GM18526 (cell line): ENCODE measurements around the gene MARS1.

Experiments
- POLR2A ChIP-seq: IDR thresholded peaks from 3 replicates; pipeline ENCODE4 v1.6.1; 2011; ENCODE audit not compliant: insufficient read length; ENCODE audit errors: extremely low read depth

MARS1 gene

DNA sequence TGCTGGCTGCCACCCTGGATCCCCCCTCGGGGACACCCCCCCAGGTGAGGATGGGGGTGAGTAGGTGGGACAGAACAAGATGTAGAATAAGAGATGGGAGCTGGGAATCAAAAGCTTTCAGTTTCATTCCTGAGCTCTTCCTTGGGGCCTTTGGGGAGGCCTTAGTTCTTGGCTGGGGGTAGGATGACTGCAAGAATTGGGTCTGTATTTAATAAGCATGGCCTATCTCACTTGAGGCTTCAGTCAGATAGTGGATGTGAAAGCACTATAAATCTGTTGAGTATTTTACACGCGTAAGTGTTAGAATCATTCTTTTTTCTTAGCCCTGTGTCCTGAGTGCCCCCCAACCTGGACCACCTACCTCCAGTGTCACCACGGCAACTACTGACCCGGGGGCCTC lies 39.3 kb downstream of the MARS1 start:
- no peak for TF ChIP-seq POLR2A

DNA sequence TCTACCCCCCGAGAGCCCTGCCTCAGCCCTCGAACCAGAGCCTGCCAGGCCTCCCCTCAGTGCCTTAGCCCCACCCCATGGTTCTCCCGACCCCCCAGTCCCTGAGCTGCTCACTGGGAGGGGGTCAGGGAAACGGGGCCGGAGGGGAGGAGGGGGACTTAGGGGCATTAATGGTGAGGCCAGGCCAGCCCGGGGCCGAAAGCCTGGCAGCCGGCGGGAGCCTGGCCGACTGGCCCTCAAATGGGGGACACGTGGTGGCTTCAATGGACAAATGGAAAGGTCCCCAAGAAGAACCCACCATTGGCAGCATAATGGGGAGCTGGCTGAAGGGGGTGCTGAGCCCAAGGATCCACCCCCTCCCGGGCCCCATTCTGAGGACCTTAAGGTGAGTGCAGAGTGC lies 40.3 kb downstream of the MARS1 start:
- TF ChIP-seq POLR2A: no peak

DNA sequence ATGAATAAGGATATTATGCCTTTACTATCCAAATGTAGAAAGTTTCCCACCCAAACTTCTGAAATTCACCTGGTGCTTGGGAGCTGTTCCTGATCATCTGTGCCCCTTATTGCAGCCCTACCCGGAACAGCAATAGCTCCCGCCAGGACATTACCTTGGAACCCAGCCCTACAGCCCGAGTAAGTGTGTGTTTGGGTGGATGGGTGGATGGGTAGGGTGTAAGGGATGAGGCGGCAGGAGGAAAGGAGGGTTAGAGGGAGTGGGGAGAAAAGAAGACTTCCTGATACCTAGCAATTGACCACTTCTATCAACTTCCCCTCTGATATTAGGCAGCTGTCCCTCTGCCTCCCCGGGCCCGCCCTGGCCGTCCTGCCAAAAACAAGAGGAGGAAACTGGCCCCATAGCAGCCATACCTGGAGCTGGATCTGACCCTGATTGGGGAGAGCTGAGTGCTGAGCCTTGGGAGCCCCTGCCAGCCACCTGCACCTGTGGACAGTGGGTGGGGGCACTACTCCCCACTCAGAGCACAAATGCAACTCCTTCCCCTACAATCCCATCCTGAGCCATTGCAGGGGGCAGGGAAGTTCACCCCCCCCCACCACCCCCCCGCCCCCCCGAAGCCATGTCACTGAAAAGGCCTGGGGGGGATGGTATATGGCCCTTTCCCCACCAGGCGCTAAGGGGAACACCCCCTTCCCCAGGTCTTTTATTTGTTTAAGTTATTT lies 41.1 kb downstream of the MARS1 start:
- no peak for TF ChIP-seq POLR2A

DNA sequence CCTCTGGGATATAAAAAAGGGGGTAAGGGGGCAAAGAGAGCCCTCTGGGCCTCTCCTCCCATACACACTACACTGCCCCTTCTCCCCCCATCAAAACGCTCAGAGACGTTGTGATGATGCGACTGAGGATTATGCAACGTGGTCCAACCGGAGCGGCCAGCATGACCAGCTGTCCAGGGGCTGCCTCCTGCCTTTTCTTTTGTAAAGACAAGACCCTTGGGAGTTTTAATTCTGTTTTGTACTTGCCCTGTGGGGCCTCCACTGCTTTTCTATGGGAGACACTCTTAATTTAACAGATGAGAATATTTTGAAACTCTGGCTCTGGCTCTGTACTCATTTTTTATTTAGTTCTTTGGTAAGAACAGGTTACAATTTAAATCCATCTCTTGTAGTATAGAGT lies 42.0 kb downstream of the MARS1 start:
- TF ChIP-seq POLR2A: no peak

DNA sequence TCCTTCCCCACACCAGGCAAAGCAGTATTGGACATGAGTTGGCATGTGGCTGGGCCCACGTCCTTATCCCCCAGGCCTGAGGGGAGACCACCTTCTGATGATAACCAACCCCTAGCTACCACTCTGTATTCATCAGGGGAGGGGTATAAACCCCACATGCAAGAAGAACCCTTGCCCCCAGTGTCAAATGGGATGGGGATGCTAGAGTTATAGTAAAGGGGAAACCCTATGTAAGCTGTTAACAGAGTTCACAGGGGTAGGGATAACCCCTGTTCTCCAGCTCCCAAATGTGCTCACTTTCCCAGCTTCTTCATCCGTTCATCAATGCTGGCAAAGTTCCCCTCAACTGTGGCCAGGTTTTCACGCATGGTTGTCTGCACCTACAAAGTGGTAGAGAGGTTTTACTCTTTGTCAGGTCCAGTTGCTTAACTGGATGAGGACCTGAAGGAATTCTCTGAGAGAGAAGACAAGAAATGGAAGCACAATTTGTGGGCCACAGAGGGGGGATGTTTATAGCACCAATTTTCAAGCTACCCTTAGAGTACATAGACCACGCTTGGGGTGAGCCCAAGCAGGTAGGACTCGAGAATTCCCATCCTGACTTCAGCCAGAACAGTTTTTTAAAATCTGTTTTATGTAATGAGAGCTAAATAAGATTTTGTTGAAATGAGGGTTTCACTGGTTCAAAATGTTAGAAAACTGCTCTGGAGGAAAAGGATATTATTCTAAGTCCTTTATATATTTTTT lies 42.7 kb downstream of the MARS1 start:
- no peak for TF ChIP-seq POLR2A

DNA sequence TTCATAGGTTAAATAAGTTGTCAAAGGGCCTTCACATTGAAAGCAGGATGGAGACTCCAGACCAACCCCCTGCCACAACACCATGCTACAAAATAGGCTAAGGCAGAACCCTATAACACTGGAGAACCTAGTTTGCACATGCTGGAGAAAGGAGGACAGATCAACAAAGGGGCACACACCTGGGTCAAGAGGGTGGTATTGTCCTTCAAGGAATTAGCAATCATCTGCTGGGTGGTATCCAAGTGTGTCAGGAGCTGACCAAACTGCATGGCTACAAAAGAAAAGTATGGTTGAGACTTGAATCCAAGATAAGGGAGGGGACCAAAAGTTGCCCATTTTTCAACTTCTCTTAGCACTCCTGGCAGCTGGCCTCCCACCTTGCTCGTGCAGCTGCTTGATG lies 44.0 kb downstream of the MARS1 start:
- TF ChIP-seq POLR2A: no peak

DNA sequence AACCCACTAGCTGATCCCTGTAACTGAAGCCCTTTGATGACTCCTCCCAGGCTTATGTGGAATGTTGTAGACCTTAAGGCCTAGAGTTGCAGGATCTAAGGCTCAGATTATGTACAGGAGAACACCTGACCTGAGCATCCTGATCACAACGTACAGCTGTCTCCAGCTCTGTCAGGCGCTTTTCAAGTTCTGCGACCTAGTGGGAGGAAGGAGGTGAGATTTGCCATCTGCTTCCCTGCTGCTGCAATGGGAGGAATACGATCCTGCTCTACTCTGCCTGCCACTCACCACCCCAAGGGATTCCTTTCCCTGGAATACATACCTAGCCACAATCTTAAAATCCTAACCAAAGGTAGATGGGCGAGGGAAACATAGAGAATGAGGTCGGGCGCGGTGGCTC lies 45.2 kb downstream of the MARS1 start:
- TF ChIP-seq POLR2A: no peak

DNA sequence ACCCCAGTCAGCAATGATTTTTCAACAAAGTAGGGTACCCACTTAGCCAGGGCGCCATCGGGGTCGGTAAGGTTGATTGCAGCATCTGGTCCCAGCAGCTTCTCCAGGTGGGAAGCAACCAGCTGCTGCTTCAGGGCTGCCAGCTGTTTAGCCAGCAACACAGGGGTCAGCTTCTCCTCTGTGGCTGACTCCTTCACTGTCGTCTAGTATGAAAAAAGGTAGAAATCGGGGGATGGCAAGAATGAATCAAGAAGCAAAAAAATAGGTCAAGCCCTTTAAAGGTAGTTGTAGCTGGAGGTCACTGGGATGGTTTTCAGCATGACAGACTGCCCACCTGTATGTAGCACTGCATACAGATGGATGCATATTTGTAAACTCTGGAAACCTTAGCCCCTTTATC lies 46.4 kb downstream of the MARS1 start:
- TF ChIP-seq POLR2A: no peak

DNA sequence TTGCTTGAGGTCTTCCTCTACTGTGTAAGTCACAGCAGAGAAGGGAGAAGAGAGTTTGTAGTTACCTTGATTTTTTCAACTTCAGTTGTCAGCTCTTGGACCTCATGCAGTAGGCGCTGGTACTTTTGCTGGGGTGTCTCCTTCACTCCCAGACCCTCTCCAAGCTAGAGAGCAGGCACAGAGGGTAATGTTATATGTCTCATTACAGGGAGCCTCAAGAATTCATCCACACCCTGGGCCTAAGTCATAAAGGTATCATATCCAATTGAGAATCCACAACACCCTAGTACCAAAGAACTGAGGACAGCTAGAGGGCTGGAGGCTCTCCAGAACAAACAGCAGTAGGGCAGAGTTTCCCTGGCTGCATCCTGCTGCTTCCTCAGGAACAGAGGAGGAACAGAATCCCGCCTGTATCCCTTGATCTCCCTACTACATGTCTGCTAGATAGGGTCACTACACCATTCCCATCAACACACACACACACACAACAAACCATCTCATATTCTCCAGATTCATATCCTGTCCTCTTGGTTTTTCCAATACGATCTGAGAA lies 47.2 kb downstream of the MARS1 start:
- TF ChIP-seq POLR2A: no peak

DNA sequence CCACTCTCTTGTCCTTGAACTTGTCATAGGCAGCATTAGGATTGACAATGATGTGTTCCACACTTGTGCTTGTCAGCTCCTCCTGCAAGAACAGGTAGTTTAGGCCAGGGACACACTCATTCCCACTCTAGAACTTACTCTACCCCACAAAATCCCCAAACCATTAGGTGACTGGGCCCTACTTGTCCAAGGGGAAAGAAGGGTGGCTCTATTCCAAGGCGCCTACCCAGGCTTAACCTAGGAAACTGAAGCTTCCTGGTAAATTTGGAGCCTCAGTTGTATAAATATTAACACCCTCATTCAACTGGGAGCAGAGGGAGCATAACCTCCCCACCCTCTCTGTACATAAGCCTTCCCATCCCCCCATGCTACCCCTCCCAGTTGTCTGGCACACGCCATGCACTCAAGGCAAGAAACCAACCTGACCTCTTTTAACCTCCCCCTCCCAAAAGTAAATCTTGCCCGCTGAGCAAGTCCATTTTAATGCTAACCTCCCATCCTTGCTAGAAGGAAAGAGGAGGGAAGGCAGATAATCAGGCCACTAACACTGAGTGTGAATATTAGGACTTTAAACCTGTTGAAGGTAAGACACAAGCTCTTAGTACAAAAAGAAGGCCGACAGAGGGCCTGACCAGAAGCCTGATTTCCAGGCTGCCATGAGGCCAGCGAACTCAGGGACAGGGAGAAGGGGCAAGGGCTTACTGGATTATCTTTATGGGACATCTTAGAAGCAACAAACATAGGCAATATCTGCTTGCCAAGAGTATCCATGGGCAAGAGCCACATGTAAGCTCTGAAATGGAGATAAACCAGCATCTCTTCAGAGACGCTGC lies 48.1 kb downstream of the MARS1 start:
- TF ChIP-seq POLR2A: no peak

DNA sequence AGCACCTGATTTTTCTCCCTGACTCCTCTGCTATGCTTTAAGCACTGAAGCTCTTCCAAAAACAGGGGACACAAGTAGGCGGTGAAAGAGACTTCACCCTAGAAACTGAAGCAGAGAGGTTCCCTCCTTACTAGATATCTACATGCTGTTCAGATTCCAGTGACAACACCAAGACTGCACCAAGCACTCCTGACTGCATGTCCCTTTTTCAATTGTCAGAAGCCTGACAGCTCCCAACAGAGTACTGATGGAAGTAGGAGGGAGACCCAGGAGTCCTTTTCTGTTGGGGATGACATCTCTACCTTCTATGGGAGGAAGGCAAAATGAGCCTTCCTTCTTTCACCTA lies 48.7 kb downstream of the MARS1 start:
- no peak for TF ChIP-seq POLR2A

DNA sequence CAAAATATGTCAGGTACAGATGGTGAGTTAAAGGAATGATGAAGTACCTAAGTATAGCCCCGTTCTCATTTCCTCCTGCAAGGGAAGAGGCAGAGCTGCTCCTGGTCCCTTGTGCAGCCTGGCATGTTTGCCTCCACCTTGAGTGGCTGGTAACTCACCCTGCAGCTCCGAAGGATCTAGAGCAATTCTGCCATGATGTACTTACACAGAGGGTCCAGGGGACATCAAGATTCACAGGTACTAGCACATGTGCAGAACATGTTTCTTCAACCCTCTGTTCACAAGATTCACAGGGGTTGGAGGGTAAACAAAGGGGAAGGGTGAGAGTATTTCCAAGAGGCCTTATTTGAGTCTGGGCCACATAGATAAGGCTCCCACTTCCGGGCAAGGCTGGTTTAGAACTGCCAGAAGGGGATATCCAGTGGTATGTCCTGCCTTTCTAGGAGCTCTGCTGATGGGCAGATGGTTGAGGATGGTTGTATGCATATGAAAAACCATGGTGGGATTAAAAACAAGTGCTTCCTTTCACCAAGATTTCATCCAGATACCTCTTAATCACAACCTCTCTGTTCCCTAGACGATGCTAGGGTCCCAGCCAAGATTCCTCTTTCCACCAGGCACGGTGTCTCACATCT lies 51.4 kb downstream of the MARS1 start:
- no peak for TF ChIP-seq POLR2A

DNA sequence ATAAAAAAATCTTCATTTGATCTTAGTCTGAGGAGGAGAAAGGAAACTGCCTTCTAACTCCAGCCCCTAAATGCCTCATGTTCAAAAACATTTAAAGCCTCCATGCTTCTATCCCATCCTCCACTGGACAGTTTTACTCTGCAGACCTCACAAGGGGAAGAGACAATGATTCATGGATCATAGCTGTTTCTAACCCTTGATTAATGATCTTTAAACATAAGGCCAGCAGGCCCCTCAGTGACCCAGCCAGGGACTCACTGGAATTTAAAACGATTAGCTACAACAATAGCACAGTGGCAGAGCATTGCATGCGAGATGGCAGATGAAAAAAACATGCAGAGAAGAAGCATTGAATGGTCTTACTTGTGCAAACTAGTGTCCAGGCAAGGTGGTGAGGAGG lies 53.1 kb downstream of the MARS1 start:
- TF ChIP-seq POLR2A: no peak

DNA sequence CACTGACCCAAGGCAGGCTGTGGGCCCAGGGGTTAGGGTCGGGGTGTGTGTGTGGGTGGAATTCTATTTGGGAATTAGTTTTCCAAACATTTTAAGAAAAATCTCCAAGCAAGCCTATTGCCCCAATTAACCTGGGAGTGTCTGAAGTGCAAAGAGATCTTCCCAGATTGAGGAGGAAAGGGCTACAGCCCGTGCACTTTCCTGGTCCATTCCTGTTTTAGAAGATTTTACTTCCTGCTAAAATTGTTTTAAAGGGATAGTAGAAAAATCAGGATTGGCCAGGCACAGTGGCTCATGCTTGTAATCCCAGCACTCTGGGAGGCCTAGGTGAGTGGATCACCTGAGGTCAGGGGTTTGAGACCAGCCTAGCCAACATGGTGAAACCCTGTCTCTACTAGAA lies 53.8 kb downstream of the MARS1 start:
- no peak for TF ChIP-seq POLR2A

DNA sequence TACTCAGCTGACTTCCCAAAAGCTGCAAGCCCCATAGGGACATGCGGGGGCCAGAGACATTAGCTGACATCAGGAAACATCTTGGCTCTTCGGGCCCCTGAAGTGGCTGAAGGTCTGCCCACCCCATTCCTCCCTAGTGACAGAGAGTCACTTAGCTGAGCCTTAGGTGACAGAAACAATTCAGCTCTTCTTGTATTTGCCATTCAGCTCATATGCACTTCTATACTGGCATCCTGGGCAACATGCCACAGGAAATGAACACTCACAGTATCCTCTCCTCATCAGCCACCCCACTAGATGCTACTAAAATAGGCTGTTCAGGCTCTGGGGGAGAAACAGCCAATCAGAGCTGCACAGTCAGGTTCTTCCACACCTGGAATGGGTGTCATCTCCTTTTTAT lies 55.7 kb downstream of the MARS1 start:
- no peak for TF ChIP-seq POLR2A
